HT-29 (cell line): ENCODE data around the gene TARS1. TPM values are rescaled to one million over a fixed set of nuclear protein-coding genes. Genes with fewer than 3 reads are reported as not detected.
A peak's percentile ranks its signal among the peaks of the same experiment; 100 is the strongest.

ENCODE experiments used
- DNase-seq: peaks from one replicate; pipeline ENCODE4 v3.0.0-alpha.2; 2015; ENCODE audit warnings: low spot score
- total RNA-seq: library from RNA; depleted of rRNA; stranded (reverse); fragments of >200 nt; shearing (Covaris generic); gene quantifications from 2 replicates; pipeline ENCODE4 v1.2.3, GENCODE V29; 2014; rRNA removed

The TARS1 gene
- 138 and 181 TPM in 2 replicates for total RNA-seq

- DNase-seq, result peak; percentile 100
Observed at GRCh38 chr5:33440482-33441240, at the start of gene TARS1. Gene TARS1 (plus strand): TSS chr5:33440965. CDS start chr5:33441087, 122 bp downstream.

GRCh38 chr5:33398501-33398900 lies 42.3 kb upstream of the TARS1 start:
- no peak for DNase-seq

- DNase-seq, result no peak
Observed at GRCh38 chr5:33400675-33401074, 40.1 kb upstream of the TARS1 start.

- DNase-seq, result no peak
Observed at GRCh38 chr5:33401482-33402390, 39.0 kb upstream of the TARS1 start.

DNA sequence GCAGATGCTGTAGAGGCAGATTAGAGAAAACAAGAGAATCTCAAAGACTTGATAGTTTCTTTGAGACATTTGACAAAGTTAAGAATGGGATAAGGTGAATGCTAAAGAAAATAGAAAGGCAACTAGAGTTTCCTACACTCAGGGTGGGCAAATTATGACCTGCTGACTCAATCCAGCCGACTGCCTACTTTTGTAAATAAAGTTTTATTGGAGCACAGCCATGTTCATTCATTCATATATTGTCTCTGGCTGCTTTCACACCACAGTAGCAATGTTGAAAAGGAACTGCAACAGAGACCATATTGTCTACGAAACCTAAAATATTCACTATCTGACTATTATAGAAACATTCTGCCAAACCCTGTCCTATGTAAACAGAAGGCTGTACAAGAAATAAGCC lies 37.6 kb upstream of the TARS1 start:
- DNase-seq, result no peak

DNA sequence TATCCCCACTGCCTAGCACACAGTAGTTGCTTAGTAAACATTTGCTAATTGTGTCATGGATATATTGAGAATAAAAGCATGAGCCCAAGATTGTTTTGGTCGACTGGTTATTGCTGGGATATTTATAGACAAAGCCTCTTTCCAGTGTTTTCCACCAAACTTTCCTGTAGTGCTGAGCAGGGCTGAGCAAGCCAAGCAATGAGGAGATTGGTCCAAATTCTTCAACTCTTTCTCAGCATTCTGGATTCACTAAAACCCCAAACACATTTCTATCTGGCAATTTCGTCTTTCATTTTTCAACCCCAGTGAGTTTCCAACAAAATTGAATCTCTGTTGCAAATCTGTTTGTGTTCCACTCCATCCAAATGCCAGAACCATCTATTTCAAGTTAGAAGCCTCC lies 31.9 kb upstream of the TARS1 start:
- no peak for DNase-seq

GRCh38 chr5:33409435-33410170 lies 31.2 kb upstream of the TARS1 start:
- DNase-seq, result no peak

GRCh38 chr5:33410221-33410620 lies 30.5 kb upstream of the TARS1 start:
- no peak for DNase-seq

DNA sequence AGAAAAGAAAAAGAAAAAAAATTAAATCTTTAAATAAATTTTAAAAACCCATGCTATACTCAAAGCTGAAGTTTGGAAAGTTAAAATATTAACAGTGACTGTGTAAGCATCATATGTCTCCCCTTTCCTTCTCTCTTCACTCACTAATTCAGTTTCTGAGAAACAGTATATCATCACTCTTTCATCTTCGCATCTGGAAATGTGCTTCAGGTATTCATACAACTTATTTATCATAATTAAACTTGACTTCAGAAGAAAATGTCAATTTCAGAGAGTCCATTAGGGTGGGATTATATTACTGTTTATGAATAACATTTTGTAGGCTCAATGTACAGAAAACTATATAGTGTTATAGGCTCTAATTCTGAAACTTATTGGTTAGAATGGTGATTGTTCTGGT lies 29.3 kb upstream of the TARS1 start:
- no peak for DNase-seq

DNA sequence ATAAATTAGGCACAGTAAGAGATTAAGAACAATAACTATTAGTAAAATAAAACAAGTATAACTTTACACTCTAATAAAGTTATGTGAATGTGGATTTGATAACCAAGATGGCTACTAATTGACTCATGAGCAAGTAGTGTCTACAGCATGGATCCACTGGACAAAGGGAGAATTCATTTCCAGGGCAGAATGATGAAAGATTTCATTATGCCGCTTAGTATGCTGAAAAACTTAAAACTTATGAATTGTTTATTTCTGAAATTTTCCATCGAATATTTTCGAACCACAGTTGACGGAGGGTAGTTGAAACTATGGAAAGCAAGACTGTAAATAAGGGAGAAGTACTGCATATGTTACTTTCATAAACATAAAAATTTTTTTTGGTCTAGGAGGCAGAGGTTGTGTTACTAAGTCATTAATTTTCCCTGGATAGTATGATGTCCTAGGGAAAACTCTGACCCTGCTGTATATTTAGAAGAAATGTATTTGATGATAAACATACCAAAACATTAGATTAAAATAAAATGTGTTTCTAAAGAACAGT lies 24.9 kb upstream of the TARS1 start:
- DNase-seq, result no peak

DNA sequence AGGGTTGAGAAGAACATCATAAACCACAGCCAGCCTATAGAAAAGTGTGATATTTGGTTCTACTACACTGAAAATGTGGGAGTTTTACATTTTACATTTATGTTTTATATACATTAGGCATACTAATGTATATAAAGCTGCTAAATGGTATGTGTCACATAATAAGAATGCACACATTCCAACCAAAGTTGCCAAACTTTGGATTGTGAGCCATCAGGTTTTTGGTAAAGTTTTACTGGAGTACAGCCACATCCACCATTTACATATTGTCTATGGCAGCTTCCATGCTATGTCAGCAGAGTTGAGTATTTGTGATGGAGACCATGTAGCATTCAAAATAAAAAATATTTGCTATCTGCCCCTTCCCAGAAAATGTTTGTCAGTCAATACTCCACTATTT lies 23.1 kb upstream of the TARS1 start:
- no peak for DNase-seq

DNA sequence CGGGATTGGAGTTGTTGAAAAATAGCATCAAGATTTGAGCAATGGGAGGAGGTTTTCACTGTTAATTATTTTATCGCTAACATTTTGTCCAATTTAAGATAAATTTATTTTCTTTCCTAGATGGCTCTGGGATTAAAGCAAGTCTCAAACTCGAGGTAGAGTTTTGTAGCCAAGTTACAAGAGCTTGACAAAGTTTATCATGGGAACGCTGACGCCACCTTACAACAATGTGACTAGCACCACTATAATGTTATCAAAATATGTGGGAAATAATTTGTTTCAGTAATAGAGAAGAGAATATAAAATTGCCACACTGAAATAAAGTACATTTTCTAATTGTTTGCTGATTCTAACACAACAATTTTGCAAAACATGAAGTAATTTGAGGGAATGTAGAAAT lies 19.8 kb upstream of the TARS1 start:
- no peak for DNase-seq

- DNase-seq, result no peak
Observed at GRCh38 chr5:33422191-33422590, 18.6 kb upstream of the TARS1 start.

DNA sequence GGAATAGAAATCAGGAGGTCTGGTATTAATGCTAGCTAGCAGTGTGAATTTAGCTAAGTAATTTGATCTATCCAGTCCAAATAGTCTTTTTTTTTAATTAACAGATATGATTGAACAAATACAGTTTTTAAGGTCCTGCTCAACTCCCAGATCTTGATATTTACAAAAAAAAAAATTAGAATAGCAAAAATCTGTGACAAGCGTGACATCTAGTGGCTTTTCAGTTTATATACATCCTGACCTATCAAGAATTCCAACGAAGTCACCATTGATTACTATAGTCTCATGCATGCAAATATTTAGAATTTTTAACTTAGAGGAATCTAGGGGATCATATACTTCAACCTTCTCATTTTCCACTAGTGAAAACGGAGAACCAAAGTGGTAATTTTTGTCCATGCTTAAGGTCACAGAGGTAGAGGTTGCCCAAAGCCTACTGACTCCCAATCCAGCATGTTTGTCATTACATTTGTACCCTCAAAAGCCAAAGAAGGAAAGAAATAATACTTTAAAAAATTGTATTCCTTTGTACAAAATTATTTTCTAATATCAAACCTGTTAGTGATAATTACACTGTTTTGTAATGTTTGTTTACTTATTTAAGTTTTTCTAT lies 17.6 kb upstream of the TARS1 start:
- peak; percentile 52 for DNase-seq

- DNase-seq, result no peak
Observed at GRCh38 chr5:33425314-33425713, 15.5 kb upstream of the TARS1 start.

- DNase-seq, result no peak
Observed at GRCh38 chr5:33430983-33431382, 9.8 kb upstream of the TARS1 start.

- no peak for DNase-seq
Observed at GRCh38 chr5:33432656-33433055, 8.1 kb upstream of the TARS1 start.

DNA sequence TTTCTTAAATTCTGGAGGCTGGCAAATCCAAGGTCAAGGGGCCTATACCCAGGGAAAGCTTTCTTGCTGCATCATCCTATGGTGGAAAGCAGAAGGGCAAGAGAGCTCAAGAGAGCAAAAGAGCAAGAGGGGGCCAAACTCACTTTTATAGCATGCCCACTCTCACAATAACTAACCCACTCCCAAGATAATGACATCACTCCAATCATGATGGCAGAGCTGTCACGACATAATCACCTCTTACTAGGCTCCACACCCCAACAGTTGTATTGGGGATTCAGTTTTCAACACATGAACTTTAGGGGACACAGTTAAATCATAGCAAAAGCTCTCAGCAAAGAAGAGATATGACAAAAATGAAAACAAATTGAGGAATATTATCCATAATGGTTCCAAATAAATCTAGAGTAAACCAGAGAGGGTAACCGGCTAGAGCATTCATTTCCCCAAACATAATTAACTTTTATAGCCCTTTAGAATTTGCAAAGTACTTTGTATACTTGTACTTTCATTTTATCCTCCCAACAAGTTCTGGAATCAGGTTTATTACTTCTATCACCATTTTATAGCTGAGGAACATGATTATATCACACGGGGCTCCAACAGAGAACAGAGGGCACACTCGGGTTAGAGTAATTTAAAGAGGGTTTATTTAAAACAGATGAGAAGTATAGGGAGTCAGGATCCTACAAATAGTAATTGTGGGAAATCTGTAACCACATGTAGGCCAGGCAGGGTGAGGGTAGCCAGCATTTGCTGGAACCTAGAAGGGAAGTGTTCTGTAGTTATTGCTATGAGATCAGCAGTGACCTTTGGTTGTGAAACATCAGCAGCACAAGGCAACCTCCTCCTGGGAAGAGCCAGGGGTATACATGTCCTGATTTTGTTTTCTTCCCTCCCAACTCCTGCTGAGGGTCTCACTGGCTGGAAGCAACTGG lies 7.2 kb upstream of the TARS1 start:
- no peak for DNase-seq

DNA sequence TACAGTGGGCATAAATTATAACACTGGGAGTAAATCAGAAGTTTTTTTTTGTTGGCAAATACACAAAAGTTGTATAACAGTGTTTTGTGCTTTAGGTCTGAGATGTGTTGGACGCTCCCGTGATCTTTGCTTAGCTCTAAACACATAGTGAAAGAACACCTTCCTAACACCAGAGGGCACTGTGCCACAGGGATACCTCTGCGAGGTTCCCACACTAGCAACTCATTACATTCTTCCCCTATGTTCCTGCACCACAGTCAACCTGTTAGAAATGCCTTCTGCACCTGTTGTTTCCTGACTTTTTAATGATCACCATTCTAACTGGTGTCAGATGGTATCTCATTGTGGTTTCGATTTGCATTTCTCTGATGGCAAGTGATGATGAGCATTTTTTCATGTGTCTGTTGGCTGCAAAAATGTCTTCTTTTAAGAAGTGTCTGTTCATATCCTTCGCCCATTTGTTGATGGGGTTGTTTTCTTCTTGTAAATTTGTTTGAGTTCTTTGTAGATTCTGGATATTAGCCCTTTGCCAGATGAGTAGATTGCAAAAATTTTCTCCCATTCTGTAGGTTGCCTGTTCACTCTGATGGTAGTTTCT lies 4.8 kb upstream of the TARS1 start:
- DNase-seq, result peak; percentile 92

- DNase-seq, result peak; percentile 10
Observed at GRCh38 chr5:33438996-33439395, 1.8 kb upstream of the TARS1 start.
